NCI-H2081 treated with DMSO at 0.1 percent for 48 hours (cell line): Measurements from ENCODE around the gene SPINK1.
"Not testable (repeated sequence)": the region's sequence is repeated elsewhere in the genome, so short reads cannot be mapped to it uniquely, and the experiment has no call there.

Experiments
- DNase-seq: peaks from one replicate; lab custom pipeline; 2025; lab: John Stamatoyannopoulos, UW

The SPINK1 gene

DNA sequence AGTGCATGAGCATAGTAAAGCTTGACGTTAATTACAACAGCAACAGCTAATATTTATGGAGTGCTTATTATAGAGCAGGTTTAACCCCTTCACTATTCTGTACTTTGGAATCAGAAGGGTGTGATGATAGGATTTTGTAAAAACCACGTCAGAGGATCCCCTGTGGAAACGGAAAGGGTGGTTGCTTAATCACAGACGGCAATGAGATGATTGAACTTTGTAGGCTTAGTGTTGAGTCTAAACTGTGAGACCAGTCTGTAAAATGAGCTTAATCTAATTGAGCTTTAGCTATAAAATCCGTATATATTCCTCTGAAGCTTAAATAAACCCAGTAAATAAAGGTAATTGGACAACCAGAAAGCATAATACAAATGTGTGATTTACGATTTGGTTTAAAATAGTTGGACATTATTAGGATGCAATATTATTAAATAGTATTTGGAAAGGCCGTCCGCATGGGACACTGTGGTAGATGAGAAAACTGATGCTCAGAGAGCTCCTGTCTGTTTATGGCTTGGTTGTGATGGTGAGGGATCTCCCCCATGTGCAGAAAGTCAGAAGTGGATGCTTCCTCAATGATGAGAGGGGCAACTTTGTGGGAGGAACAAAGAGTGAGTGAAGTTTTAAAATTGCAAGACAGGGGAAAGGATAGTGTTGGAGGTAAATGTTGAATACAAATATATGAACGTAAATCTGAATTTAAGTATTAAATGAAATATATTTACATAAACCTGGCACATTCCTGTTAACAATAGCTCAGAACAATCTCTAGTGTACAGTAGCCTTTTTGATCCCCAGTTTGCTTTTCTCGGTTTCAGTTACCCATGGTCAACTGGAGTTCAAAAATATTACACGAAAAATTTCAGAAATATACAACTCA lies 23.7 kb upstream of the SPINK1 start:
- no peak for DNase-seq

- no peak for DNase-seq
Observed at GRCh38 chr5:147854331-147854730, 22.9 kb upstream of the SPINK1 start.

DNA sequence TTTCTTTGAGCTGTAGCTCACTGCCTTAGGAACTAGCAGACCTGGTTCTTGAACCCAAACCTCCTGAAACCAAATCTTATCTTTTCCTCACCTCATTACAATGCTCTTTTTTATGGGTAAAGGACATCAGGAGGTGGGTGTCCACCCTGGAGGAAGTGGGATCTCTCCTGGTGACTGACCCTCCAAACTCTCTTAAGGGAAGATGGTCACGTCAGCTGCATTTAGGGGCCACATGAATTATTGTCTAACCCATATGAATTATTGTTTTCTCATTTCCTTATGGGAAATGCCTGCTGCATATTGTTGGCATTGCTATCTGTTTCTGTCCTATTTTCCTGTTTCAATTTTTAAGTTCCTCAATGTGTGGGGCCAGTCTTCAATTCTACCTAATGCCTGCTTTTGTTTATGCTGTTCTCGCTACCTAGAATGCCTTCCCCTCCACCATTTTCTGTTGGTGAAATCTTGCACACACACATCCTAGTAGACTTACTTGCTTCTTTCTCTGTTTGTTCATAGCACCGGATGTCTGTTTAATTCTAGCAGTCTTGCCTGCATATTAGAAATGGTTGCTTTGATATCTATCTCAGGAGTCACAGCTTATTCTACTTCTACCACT lies 22.0 kb upstream of the SPINK1 start:
- no peak for DNase-seq

DNA sequence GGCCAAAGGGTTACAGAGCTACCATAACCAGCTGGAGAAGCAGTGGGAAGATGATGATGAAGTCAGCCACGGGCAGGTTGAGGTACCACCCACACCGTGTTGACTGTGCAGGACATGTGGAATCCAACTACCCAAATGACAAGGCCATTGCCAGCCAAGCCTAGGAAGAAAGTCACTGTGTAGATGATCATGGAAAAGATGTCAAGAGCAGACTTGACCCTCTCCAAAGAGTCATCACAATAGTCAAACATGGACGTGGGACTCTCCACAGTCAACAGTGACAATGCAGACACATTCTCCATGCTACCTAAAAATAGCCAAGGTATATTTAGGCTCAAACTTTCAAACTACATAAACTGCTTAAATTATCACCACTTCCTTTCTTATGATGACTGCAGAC lies 20.9 kb upstream of the SPINK1 start:
- no peak for DNase-seq

DNA sequence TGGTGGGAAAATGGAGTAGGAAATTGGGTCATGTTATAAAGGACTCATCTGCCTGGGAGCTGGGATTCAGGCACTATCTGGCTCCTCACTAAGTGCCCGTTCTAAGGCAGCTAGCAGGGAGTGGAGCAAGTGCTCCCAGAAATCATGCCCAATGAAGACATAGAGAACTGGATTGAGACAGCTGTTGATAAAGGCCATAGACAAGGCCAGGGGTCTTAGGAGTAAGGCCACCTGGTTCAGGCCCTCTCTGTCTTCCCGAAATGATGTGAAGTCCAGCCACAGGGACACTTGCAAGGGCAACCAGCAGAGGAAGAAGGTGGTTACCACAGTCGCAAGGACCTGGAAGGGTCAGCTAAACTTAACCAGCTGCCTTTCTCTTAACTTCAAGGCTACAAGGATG lies 20.1 kb upstream of the SPINK1 start:
- DNase-seq, result no peak

DNA sequence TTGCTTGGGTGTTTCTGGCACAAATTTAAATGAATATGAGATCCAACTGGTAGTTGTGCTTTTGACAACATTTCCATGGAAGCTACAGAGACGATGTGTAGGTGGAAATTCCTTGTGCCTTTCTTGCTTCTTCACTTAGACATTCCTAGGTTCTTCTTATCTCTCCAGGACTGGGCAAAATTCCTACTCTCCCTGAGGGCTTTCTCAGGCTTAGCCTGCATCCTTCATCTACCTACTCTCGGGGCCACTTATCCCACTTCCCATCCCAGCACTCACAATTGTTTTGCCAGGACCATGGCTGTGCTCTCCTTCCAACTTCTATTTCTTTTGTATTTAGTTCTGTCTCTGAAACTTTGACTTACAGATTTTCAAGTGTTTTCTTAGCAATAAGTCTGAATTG lies 17.8 kb upstream of the SPINK1 start:
- no peak for DNase-seq

DNA sequence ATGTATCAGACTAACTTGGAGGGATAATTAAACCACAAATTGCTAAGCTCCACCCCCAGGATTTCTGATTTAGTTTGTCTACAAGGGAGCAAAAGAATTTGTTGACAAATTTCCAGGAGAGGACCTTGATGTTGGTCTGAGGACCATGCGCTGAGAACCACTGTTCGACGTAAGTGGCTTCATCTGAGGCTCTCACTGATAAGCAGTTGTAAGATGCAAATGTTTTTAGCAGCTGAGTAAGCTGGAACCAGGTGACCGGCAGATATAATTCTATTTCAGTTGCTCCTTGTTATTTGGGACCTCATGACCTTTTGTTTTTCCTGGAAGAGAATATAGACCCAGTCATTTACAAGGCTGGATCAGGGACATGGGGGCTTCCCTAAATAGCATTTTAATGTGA lies 14.1 kb upstream of the SPINK1 start:
- DNase-seq, result no peak

- no peak for DNase-seq
Observed at GRCh38 chr5:147844846-147845245, 13.4 kb upstream of the SPINK1 start.

DNA sequence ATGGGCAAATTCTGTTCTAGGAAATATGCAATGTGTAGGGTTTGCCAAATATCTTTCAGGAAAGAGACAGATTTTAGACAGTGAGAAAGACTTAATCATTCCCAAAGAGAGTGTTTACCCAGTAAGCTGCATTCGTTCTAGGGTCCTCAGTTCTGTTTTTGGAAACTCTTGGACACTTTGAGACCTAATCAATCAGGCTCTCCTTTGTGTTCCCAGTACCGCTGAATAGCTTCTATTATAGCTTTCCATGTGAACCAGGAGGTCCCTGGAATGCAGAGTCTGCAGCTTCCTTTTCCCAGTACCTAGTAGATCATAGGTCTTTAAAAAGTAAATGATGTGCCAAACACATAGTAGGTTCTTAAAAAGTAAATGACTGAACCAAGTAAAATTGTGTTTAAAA lies 11.4 kb upstream of the SPINK1 start:
- no peak for DNase-seq

- no peak for DNase-seq
Observed at GRCh38 chr5:147836439-147836838, 5.0 kb upstream of the SPINK1 start.

GRCh38 chr5:147835386-147835798 lies 3.9 kb upstream of the SPINK1 start:
- DNase-seq, result no peak

DNA sequence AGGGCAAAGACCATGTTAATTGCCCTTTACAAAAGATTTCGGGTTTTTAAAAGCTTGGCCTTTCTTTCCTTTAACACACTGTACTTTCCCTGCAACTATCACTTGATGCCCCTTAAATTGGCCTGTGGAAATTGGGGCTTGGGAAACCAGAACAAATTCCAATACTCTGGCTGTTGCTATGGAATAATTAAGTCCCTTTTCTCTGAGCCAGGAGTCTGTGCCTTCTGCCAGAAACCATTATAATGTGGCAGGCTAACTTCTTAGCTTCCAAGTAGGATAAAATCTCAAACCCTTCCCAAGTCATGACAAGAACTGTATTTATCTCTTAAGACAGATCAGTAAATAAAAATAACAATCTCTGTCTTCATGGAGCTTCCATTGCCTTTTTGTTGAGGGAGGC lies 1.1 kb upstream of the SPINK1 start:
- no peak for DNase-seq

DNA sequence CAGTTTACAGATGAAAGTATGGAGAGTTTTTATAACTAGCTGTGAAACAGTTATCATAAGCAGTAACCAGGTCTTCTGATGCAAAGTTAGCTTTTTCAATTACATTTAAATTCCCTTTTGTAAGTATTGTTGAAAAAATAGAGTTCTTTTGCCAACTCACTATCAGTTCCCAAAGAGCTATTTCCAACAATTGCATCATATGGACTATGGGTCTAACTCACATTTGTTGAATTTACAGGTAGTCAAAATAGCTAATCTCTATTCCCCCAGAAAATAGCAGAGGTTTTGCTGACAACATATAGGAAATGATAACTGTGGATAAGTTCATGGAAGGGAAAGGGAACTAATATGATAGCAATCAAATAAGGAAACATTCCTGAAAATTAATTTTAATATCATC lies 1.4 kb downstream of the SPINK1 start:
- no peak for DNase-seq

DNA sequence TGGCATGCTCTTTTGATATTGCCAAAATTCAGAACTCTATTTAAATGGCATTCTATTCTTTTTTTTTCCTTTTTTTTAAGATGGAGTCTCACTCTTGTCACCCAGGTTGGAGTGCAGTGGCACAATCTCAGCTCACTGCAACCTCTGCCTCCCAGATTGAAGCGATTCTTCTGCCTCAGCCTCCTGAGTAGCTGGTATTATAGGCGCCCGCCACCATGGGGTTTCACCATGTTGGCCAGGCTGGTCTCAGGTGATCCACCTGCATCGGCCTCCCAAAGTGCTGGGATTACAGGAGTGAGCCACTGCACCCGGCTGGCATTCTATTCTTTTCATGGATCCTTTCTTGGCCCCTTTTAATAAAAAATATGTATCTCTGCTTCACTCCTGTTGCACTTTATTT lies 4.5 kb downstream of the SPINK1 start:
- DNase-seq, result not testable (repeated sequence)

- DNase-seq, result no peak
Observed at GRCh38 chr5:147826361-147826760, 5.1 kb downstream of the SPINK1 start.

DNA sequence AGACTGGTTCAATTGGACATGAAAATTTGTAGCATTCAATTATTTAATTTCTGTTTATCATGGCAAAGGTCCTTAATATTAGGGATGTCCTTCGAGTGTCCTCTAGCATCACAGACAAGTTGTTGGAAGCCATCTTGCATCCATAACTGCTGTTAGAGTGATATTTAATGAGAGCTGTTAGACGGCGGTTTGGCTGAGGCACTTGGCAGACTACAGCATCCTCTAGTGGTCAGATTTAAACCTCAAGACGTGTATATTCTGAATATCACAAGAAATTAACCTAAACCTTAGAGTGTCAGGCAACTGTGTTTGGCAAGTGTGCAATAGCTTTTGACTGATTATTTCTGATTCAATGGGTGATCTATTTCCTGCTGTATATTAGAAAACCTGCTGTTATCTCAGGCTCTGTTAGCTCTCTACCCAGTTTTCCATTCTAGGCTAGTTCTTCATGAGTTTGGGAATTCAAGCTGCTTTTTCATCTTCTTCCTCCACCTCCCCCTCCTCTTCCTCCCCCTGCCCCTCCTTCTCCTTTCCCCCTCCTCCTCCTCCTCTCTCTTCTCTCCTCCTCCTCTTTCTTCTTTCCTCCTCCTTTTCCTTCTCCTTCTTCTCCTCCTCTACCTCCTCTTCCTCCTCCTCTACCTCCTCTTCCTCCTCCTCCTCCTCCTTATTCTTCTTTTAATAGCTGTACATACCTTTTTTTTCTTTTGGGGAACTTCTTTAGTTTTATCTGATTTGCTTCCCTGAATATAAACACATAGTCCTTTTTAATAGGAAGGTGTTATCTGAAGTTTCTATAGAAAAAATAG lies 8.6 kb downstream of the SPINK1 start:
- DNase-seq, result peak; percentile 30

- not testable (repeated sequence) for DNase-seq
Observed at GRCh38 chr5:147822222-147822621, 9.2 kb downstream of the SPINK1 start.

GRCh38 chr5:147821766-147822165 lies 9.7 kb downstream of the SPINK1 start:
- DNase-seq, result no peak

- no peak for DNase-seq
Observed at GRCh38 chr5:147819261-147819770, 12.2 kb downstream of the SPINK1 start.

GRCh38 chr5:147818290-147818689 lies 13.2 kb downstream of the SPINK1 start:
- DNase-seq, result no peak

GRCh38 chr5:147813696-147814095 lies 17.8 kb downstream of the SPINK1 start:
- DNase-seq, result no peak

GRCh38 chr5:147809830-147810666 lies 21.4 kb downstream of the SPINK1 start:
- no peak for DNase-seq
